LNCaP clone FGC (cell line): Measurements from ENCODE around the gene CD79B.
"Not testable (repeated sequence)": the region's sequence is repeated elsewhere in the genome, so short reads cannot be mapped to it uniquely, and the experiment has no call there.

Experiments used
- DNase-seq: peaks from one replicate; pipeline ENCODE4 v3.0.0-alpha.2; 2011; ENCODE audit warnings: low read depth
- H3K4me3 ChIP-seq: 2 replicates; pipeline ENCODE4 v1.5.1; 2011; ENCODE audit warnings: mild to moderate bottlenecking, low read depth, low read length, control low read depth
- CTCF ChIP-seq: IDR thresholded peaks from 2 replicates; pipeline ENCODE4 v1.5.1; 2012; ENCODE audit warnings: mild to moderate bottlenecking; ENCODE audit not compliant: control insufficient read depth, insufficient read depth; ENCODE audit errors: extremely low read depth

CD79B gene

GRCh38 chr17:63917646-63918045 is 14.5 kb downstream of the CD79B start:
- no peak overlapping the region for H3K4me3 ChIP-seq
- no peak for DNase-seq
- TF ChIP-seq CTCF, result no peak

GRCh38 chr17:63917206-63917605 is 14.9 kb downstream of the CD79B start:
- not testable (repeated sequence) for DNase-seq

GRCh38 chr17:63916566-63917185 is 15.5 kb downstream of the CD79B start:
- H3K4me3 ChIP-seq, result no peak overlapping the region
- no peak for TF ChIP-seq CTCF
- DNase-seq, result no peak

More at GRCh38 chr17:63917206-63917605, 14.9 kb downstream of the CD79B start:
- not testable (repeated sequence) for H3K4me3 ChIP-seq

GRCh38 chr17:63915753-63916152 is 16.4 kb downstream of the CD79B start:
- DNase-seq, result not testable (repeated sequence)

GRCh38 chr17:63914471-63914870 is 17.7 kb downstream of the CD79B start:
- TF ChIP-seq CTCF, result no peak
- no peak for DNase-seq
- H3K4me3 ChIP-seq, result no peak overlapping the region

More at GRCh38 chr17:63915753-63916152, 16.4 kb downstream of the CD79B start:
- not testable (repeated sequence) for H3K4me3 ChIP-seq

GRCh38 chr17:63911657-63912100 is 20.5 kb downstream of the CD79B start:
- H3K4me3 ChIP-seq, result no peak overlapping the region
- no peak for DNase-seq
- TF ChIP-seq CTCF, result peak; percentile 75

GRCh38 chr17:63911041-63911635 is 21.0 kb downstream of the CD79B start, which contains the start of gene CSHL1:
Gene CSHL1, minus strand, starts transcription at chr17:63911258. Its CDS starts 62 bp downstream, at chr17:63911196.
- no peak within 1 kb of the TSS for H3K4me3 ChIP-seq
- TF ChIP-seq CTCF, result no peak
- DNase-seq, result no peak

GRCh38 chr17:63910096-63910495 is 22.0 kb downstream of the CD79B start:
- DNase-seq, result no peak
- TF ChIP-seq CTCF, result no peak
- no peak overlapping the region for H3K4me3 ChIP-seq

- DNase-seq, H3K4me3 ChIP-seq: not testable (repeated sequence)
Measured at GRCh38 chr17:63909586-63909985, 22.5 kb downstream of the CD79B start.

- DNase-seq, H3K4me3 ChIP-seq: not testable (repeated sequence)
Measured at GRCh38 chr17:63907161-63907778, 24.9 kb downstream of the CD79B start.

GRCh38 chr17:63904796-63905195 is 27.3 kb downstream of the CD79B start:
- DNase-seq, H3K4me3 ChIP-seq: not testable (repeated sequence)
